A549 treated with AZD9567 at 1 μM for 4 hours (cell line): Measurements from ENCODE around the gene OR51E2. TPM values are rescaled to one million over a fixed set of nuclear protein-coding genes. Genes with fewer than 3 reads are reported as not detected.

Experiments
- total RNA-seq: library from RNA; stranded (reverse); fragments of 200-300 nt; extraction: Qiagen RNA extraction; gene quantifications from 5 replicates; pipeline ENCODE4 v1.2.3, GENCODE V29; 2022; ENCODE audit not compliant: insufficient read depth

The OR51E2 gene, protein sequence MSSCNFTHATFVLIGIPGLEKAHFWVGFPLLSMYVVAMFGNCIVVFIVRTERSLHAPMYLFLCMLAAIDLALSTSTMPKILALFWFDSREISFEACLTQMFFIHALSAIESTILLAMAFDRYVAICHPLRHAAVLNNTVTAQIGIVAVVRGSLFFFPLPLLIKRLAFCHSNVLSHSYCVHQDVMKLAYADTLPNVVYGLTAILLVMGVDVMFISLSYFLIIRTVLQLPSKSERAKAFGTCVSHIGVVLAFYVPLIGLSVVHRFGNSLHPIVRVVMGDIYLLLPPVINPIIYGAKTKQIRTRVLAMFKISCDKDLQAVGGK
- total RNA-seq, result not detected in 5 replicates

GRCh38 chr11:4697585-4697984, at the start of gene OR51E2:
Gene OR51E2, minus strand, starts transcription at chr11:4697853. Its CDS starts 15,142 bp downstream, at chr11:4682711.

DNA sequence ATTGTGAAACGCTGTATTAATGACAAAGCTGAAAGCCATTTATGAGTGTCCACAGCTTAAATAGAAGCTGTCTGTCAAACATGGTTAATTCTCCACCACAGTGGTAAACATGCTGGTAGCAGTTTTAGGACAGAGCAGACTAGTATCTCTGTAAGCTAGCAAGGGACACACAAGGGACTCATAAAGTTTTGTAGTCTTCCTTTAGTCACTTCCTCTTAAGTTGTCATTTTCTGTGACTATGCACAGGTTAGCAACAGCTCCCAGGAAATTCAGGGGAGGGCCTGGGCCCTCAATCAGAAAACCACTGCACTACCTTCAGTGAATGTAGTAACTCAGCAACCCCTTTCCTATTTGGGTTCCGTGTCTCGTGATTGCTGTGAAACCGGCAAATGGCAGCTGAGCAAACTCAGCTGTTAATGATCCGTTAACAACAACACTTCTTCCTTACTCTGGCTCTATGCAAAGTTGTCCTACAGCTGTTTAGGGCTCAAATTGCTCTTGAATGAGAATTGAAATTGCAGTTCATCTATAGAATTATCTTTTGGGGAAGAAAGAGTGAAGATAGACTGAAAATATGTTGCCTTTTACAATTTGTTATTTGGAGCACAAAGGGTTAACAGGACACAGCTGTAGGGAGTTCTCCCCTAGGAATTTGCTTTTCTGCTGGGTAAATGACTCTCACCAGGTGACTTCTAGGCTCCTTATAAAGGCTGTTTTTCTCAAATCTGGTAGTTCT, 6.6 kb upstream of the OR51E2 start, which contains the start of gene MMP26:
MMP26 (plus strand) TSS at position 731 of the 736 bp plus-strand sequence.

DNA sequence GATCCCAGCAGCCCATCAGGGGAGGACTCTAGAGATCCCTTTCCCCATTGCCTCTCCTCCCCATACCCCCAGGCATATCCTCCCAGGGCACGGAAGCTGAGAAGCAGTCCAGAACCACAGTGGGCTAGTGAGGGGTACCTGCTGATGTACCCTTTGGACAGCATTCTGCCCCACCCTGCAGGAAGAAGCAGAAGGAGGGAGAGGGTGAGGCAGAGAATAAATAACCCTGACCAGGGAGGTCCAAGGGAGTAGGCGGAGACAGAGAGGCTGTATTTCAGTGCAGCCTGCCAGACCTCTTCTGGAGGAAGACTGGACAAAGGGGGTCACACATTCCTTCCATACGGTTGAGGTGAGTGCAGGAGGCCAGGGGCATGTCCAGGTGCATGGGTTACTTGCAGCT, 54.0 kb downstream of the OR51E2 start, which contains the start of gene OR51E1:
OR51E1 (plus strand) TSS at position 301 of the 400 bp plus-strand sequence. CDS start 8,545 bp downstream, outside the sequence.

DNA sequence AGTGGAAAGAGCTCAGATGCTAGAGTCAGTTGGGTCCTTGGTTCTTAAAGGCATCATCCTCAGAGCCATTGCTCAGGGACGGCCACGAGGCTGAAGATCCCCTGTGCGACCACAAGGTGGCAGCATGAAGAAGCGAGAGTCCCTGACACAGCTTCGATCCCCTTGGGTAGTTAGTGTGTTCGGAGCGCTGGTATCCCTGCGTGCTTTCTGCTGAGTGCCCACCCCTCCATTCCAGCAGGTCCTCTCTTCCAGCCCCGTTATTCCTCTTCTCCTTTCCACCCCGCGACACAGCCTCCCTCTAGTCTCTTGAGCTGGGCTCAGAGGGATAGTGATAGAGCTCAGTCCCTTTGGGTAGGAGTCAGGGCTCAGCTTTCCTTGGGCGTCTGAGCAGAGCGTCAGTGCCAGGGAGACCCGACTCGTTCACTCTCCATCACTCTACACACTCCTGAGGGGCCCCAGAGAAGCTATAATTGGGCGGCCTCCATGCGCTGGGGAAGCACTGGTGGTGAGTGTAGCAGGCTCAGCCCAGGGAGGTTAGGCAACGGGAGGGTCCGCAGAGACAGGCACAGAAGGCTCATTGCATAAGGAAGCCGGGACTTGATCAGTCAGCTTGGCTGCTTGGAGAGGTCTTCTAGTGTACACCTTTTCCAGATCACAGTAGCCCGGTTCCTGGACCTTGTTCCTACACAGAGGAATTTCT, 60.5 kb downstream of the OR51E2 start, which contains the start of gene OR51D1:
OR51D1 (plus strand) TSS at position 516 of the 700 bp plus-strand sequence. CDS start 2,314 bp downstream, outside the sequence.

Other genes starting within 250 kb of the OR51E2 start
- gene OR52K2, start 248.6 kb downstream of the OR51E2 start, total RNA-seq, result not detected in 5 replicates
- not detected in 5 replicates for gene OR52K1, start 215.2 kb downstream of the OR51E2 start, total RNA-seq
- not detected in 5 replicates for gene OR52M1, start 152.7 kb downstream of the OR51E2 start, total RNA-seq
- gene OR52I2, start 116.1 kb downstream of the OR51E2 start, total RNA-seq, result not detected in 5 replicates
- not detected in 5 replicates for gene OR52I1, start 103.8 kb downstream of the OR51E2 start, total RNA-seq
- 8.5 to 10.6 TPM (median 9.7 TPM) in 5 replicates for gene TRIM68, start 89.6 kb downstream of the OR51E2 start, total RNA-seq
- not detected in 5 replicates for gene OR51D1, start 60.4 kb downstream of the OR51E2 start, total RNA-seq
- not detected in 5 replicates for gene OR51E1, start 53.9 kb downstream of the OR51E2 start, total RNA-seq
- not detected in 5 replicates for gene MMP26, start 6.9 kb upstream of the OR51E2 start, total RNA-seq
- not detected in 5 replicates for gene OR51F1, start 72.1 kb upstream of the OR51E2 start, total RNA-seq
- gene OR52R1, start 106.5 kb upstream of the OR51E2 start, total RNA-seq, result not detected in 5 replicates
- gene OR51F2, start 123.5 kb upstream of the OR51E2 start, total RNA-seq, result not detected in 5 replicates
- gene OR51S1, start 151.4 kb upstream of the OR51E2 start, total RNA-seq, result not detected in 5 replicates
- gene OR51T1, start 184.0 kb upstream of the OR51E2 start, total RNA-seq, result not detected in 5 replicates
- gene OR51A7, start 205.9 kb upstream of the OR51E2 start, total RNA-seq, result not detected in 5 replicates
- not detected in 5 replicates for gene OR51G2, start 221.5 kb upstream of the OR51E2 start, total RNA-seq
- not detected in 5 replicates for gene OR51G1, start 226.5 kb upstream of the OR51E2 start, total RNA-seq
- gene OR51A4, start 249.8 kb upstream of the OR51E2 start, total RNA-seq, result not detected in 5 replicates